ENCODE results near the gene DNASE1.

The DNASE1 gene

GRCh38 chr16:3671424-3671823 lies 16.9 kb downstream of the DNASE1 start:
- Histone ChIP-seq H3K4me1 (ENCODE audit: low read length) (no peaks in the 10 kb centered on the region), H3K9me3 (ENCODE audit: insufficient read depth, low read length) (no peaks in the 10 kb centered on the region), H3K36me3 (replicated peaks; ENCODE audit: low read depth, low read length) (peaks cover 44% of the 10 kb centered on the region), H3K27ac (ENCODE audit: low read length) (no peak overlapping the region), H4K20me1 (ENCODE audit: insufficient read depth, low read length) (no peaks in the 10 kb centered on the region), H3K9ac (ENCODE audit: low read length) (no peak overlapping the region), H3K27me3 (ENCODE audit: low read depth, low read length) (no peaks in the 10 kb centered on the region), H3K4me3 (ENCODE audit: low read length) (no peak overlapping the region), H3K4me2 (ENCODE audit: low read length) (no peak overlapping the region), H3K79me2 (ENCODE audit: low read length) (no peaks in the 10 kb centered on the region), H2AFZ (ENCODE audit: low read depth, low read length) (no peak overlapping the region)
- TF ChIP-seq CTCF (IDR thresholded peaks at IDR 0.05; ENCODE audit: low read depth, low read length): no peak
- no peak for TF ChIP-seq EZH2phosphoT487 (IDR thresholded peaks at IDR 0.05; ENCODE audit: low read depth)

- H2AFZ ChIP-seq (ENCODE audit: low read depth, low read length): no peak overlapping the region
- H3K4me1 ChIP-seq (ENCODE audit: low read length): no peaks in the 10 kb centered on the region
- no peak for TF ChIP-seq CTCF (IDR thresholded peaks at IDR 0.05; ENCODE audit: low read depth, low read length)
- TF ChIP-seq EZH2phosphoT487 (IDR thresholded peaks at IDR 0.05; ENCODE audit: low read depth): no peak
- no peak overlapping the region for H3K27ac ChIP-seq (ENCODE audit: low read length)
- peaks cover 44% of the 10 kb centered on the region for H3K36me3 ChIP-seq (replicated peaks; ENCODE audit: low read depth, low read length)
- no peak overlapping the region for H3K4me2 ChIP-seq (ENCODE audit: low read length)
- no peaks in the 10 kb centered on the region for H3K9me3 ChIP-seq (ENCODE audit: insufficient read depth, low read length)
- no peaks in the 10 kb centered on the region for H4K20me1 ChIP-seq (ENCODE audit: insufficient read depth, low read length)
- H3K4me3 ChIP-seq (ENCODE audit: low read length): no peak overlapping the region
- H3K27me3 ChIP-seq (ENCODE audit: low read depth, low read length): no peaks in the 10 kb centered on the region
- H3K9ac ChIP-seq (ENCODE audit: low read length): no peak overlapping the region
- H3K79me2 ChIP-seq (ENCODE audit: low read length): no peaks in the 10 kb centered on the region
Observed at GRCh38 chr16:3672571-3673041, 18.1 kb downstream of the DNASE1 start.

- peaks cover 44% of the 10 kb centered on the region for H3K36me3 ChIP-seq (replicated peaks; ENCODE audit: low read depth, low read length)
Observed at GRCh38 chr16:3673201-3673600, 18.7 kb downstream of the DNASE1 start.

GRCh38 chr16:3673676-3674377 lies 19.3 kb downstream of the DNASE1 start:
- Histone ChIP-seq H3K79me2 (ENCODE audit: low read length) (no peaks in the 10 kb centered on the region), H4K20me1 (ENCODE audit: insufficient read depth, low read length) (no peaks in the 10 kb centered on the region), H3K36me3 (replicated peaks; ENCODE audit: low read depth, low read length) (peaks cover 38% of the 10 kb centered on the region), H3K4me3 (ENCODE audit: low read length) (no peak overlapping the region), H3K4me2 (ENCODE audit: low read length) (no peak overlapping the region), H3K4me1 (ENCODE audit: low read length) (no peaks in the 10 kb centered on the region), H3K9ac (ENCODE audit: low read length) (no peak overlapping the region), H3K27me3 (ENCODE audit: low read depth, low read length) (no peaks in the 10 kb centered on the region), H3K27ac (ENCODE audit: low read length) (no peak overlapping the region), H2AFZ (ENCODE audit: low read depth, low read length) (no peak overlapping the region), H3K9me3 (ENCODE audit: insufficient read depth, low read length) (no peaks in the 10 kb centered on the region)
- TF ChIP-seq EZH2phosphoT487 (IDR thresholded peaks at IDR 0.05; ENCODE audit: low read depth): no peak
- TF ChIP-seq CTCF (IDR thresholded peaks at IDR 0.05; ENCODE audit: low read depth, low read length): no peak

More at GRCh38 chr16:3673201-3673600, 18.7 kb downstream of the DNASE1 start:
- TF ChIP-seq CTCF (IDR thresholded peaks at IDR 0.05; ENCODE audit: low read depth, low read length): no peak
- TF ChIP-seq EZH2phosphoT487 (IDR thresholded peaks at IDR 0.05; ENCODE audit: low read depth): no peak
- no peaks in the 10 kb centered on the region for H3K79me2 ChIP-seq (ENCODE audit: low read length)
- H3K4me1 ChIP-seq (ENCODE audit: low read length): no peaks in the 10 kb centered on the region
- no peaks in the 10 kb centered on the region for H4K20me1 ChIP-seq (ENCODE audit: insufficient read depth, low read length)
- H3K27ac ChIP-seq (ENCODE audit: low read length): no peak overlapping the region
- H3K4me3 ChIP-seq (ENCODE audit: low read length): no peak overlapping the region
- H2AFZ ChIP-seq (ENCODE audit: low read depth, low read length): no peak overlapping the region
- H3K9ac ChIP-seq (ENCODE audit: low read length): no peak overlapping the region
- H3K27me3 ChIP-seq (ENCODE audit: low read depth, low read length): no peaks in the 10 kb centered on the region
- no peak overlapping the region for H3K4me2 ChIP-seq (ENCODE audit: low read length)
- H3K9me3 ChIP-seq (ENCODE audit: insufficient read depth, low read length): no peaks in the 10 kb centered on the region
